ENCODE results near the gene PEX14. TPM values are rescaled to one million over a fixed set of nuclear protein-coding genes. Genes with fewer than 3 reads are reported as not detected.

Gene PEX14
- total RNA-seq, 1 donor from 2014 or later, result 19.2 TPM

GRCh38 chr1:10544239-10544638 lies 69.5 kb downstream of the PEX14 start:
- no peak for DNase-seq (ENCODE audit: low read depth)
- TF ChIP-seq, protein P1, sequence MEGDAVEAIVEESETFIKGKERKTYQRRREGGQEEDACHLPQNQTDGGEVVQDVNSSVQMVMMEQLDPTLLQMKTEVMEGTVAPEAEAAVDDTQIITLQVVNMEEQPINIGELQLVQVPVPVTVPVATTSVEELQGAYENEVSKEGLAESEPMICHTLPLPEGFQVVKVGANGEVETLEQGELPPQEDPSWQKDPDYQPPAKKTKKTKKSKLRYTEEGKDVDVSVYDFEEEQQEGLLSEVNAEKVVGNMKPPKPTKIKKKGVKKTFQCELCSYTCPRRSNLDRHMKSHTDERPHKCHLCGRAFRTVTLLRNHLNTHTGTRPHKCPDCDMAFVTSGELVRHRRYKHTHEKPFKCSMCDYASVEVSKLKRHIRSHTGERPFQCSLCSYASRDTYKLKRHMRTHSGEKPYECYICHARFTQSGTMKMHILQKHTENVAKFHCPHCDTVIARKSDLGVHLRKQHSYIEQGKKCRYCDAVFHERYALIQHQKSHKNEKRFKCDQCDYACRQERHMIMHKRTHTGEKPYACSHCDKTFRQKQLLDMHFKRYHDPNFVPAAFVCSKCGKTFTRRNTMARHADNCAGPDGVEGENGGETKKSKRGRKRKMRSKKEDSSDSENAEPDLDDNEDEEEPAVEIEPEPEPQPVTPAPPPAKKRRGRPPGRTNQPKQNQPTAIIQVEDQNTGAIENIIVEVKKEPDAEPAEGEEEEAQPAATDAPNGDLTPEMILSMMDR (conservative IDR thresholded peaks at IDR 0.05; ENCODE audit: low read depth, low read length), result no peak
- H3K4me3 ChIP-seq (ENCODE audit: low read depth, low read length), result no peak overlapping the region

DNA sequence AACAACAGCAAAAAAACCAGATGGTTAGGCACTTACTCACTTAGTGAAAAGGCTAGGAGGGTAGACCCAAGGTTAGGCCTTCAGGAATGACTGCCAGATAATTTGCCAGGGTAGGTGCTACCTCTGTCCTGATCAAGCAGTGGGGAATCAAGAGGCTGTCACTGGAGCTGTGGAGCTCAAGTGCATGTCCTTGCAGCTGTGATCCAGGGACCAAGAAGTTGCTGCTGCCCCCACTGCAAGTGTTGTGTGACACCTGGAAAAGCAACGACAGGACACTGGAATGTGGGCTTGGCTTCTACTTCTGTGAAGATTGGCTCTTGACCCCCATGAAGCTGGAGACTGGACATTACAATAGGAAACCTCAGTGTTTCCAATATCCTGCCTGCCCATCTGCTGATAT lies 72.1 kb downstream of the PEX14 start:
- TF ChIP-seq, protein P1 (conservative IDR thresholded peaks at IDR 0.05; ENCODE audit: low read depth, low read length), result no peak
- no peak overlapping the region for H3K4me3 ChIP-seq (ENCODE audit: low read depth, low read length)
- DNase-seq (ENCODE audit: low read depth), result no peak

DNA sequence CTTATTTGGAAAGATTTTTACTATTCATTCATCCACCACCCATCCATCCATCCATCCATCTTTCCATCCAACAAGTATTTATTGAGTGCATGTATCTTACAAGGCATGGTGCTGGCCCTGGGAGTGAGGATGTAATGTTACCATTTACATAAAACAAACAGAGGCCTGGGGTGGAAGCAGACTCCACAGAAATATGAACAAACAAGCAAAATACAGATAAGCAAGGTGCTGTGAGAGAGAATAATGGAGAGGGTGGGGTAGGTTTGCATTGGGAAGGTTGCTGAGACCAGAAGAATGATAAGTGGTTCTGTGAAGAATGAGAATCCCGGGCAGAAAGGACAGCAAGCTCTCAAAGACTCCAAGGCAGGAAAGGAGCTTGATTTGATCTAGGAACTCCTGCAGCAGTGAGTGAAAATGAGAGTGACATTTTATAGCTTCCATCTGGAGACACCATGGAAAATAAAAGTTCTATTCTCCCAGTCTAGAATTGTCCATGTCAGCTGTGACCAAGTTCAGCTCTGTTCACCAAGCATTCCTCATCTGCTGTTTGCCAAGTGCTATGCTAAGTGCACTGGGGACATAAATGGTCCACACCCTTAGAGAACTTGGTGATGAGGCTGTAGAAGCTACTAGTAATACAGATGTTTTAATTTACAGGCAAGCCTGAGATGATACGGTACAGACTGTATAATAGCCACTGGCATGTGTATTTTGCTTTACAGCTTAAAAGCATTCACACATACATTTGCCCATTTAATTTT lies 75.3 kb downstream of the PEX14 start:
- no peak overlapping the region for H3K4me3 ChIP-seq (ENCODE audit: low read depth, low read length)
- TF ChIP-seq, protein P1 (conservative IDR thresholded peaks at IDR 0.05; ENCODE audit: low read depth, low read length), result no peak
- DNase-seq (ENCODE audit: low read depth), result no peak

DNA sequence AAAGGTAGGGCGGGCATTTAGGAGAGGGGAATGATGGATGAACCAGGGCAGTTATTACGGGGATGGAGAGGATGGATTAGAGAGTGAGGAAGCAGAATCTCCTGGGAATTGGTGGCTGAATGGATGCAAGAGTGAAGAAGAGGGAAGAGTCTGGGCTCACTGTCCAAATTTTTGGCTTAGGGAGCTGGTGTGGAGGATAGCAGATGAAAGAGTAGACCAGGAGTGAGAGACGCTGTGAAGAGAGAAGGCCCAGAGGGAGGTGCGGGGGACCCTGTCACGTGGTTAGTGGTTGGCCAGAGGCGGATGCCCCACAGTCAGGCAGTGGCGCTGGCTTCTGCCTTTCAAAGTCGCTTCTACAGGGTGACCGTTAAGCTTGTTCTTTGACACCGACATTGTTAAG lies 78.4 kb downstream of the PEX14 start:
- DNase-seq (ENCODE audit: low read depth), result no peak
- H3K4me3 ChIP-seq (ENCODE audit: low read depth, low read length), result no peak overlapping the region
- TF ChIP-seq, protein P1 (conservative IDR thresholded peaks at IDR 0.05; ENCODE audit: low read depth, low read length), result no peak

- TF ChIP-seq, protein P1 (conservative IDR thresholded peaks at IDR 0.05; ENCODE audit: low read depth, low read length), result no peak
Observed at GRCh38 chr1:10555635-10556429, 81.1 kb downstream of the PEX14 start.

DNA sequence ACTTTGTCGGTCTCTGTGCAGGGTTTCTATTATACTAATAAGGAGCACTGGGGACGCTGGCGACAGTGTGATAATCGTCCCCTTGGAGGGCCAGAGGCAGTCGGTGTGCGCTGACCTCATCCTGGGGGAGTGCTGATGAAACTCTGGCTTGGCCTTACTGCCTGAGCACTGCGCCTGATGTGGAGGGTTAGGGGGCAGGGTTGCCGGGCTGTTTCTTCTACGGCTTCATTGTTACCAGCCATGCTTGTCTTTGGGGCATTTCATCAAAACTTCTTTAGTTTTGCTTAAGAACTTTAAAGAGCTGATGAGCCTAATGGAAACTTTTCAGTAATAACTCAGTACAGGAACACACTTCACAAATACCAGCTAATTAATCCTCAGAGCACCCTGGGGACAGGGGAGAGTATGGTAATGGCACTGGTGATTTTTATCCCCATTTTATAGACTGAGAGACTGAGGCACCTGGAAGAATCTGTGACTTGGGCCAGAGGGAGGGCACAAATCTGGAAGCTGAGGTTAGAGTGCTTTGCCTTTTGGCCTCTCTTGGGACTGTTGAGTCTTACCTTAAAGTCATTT lies 81.8 kb downstream of the PEX14 start:
- TF ChIP-seq, protein P1 (conservative IDR thresholded peaks at IDR 0.05; ENCODE audit: low read depth, low read length), result no peak
- no peak for DNase-seq (ENCODE audit: low read depth)
- H3K4me3 ChIP-seq (ENCODE audit: low read depth, low read length), result no peak overlapping the region

More at GRCh38 chr1:10555635-10556429, 81.1 kb downstream of the PEX14 start:
- no peak for DNase-seq (ENCODE audit: low read depth)
- H3K4me3 ChIP-seq (ENCODE audit: low read depth, low read length), result no peak overlapping the region

All from epithelial cell of proximal tubule (primary cell).